GM21723 (cell line): Measurements from ENCODE around the gene OR5H15.
"Not testable (repeated sequence)": the region's sequence is repeated elsewhere in the genome, so short reads cannot be mapped to it uniquely, and the experiment has no call there.

Experiments
- ATAC-seq: cut with Tn5 transposase; IDR thresholded peaks from one replicate; pipeline ENCODE4 v1.9.1; 2021; ENCODE audit warnings: mild to moderate bottlenecking, moderate library complexity; ENCODE audit not compliant: unreplicated experiment

Gene OR5H15

GRCh38 chr3:98166396-98166795, at the start of gene OR5H15:
TSS of gene OR5H15 (plus strand) at chr3:98166696. CDS start at chr3:98168700, 2,004 bp downstream.
- ATAC-seq, result no peak

- ATAC-seq, result no peak
Measured at GRCh38 chr3:98130421-98130820, 36.1 kb upstream of the OR5H15 start, which contains the start of gene OR5H1. TSS of gene OR5H1 (plus strand) at chr3:98130721. CDS start at chr3:98132698, 1,977 bp downstream.

- ATAC-seq, result no peak
Measured at GRCh38 chr3:98136631-98137030, 29.9 kb upstream of the OR5H15 start.

- not testable (repeated sequence) for ATAC-seq
Measured at GRCh38 chr3:98137826-98138557, 28.5 kb upstream of the OR5H15 start.

GRCh38 chr3:98140531-98140930, 26.0 kb upstream of the OR5H15 start:
- ATAC-seq, result no peak

GRCh38 chr3:98147179-98147578, 19.3 kb upstream of the OR5H15 start, which contains the start of gene OR5H14:
TSS of gene OR5H14 (plus strand) at chr3:98147479. CDS start at chr3:98149386, 1,907 bp downstream.
- ATAC-seq, result no peak

GRCh38 chr3:98148751-98149150, 17.7 kb upstream of the OR5H15 start:
- no peak for ATAC-seq

- not testable (repeated sequence) for ATAC-seq
Measured at GRCh38 chr3:98149456-98149855, 17.0 kb upstream of the OR5H15 start.

- ATAC-seq, result no peak
Measured at GRCh38 chr3:98151241-98151640, 15.3 kb upstream of the OR5H15 start.

GRCh38 chr3:98171071-98171470, 4.6 kb downstream of the OR5H15 start:
- ATAC-seq, result no peak

- no peak for ATAC-seq
Measured at GRCh38 chr3:98172621-98173020, 6.1 kb downstream of the OR5H15 start.

- ATAC-seq, result no peak
Measured at GRCh38 chr3:98180319-98180890, 13.9 kb downstream of the OR5H15 start.

- no peak for ATAC-seq
Measured at GRCh38 chr3:98182196-98182595, 15.7 kb downstream of the OR5H15 start.

- ATAC-seq, result no peak
Measured at GRCh38 chr3:98185180-98185579, 18.7 kb downstream of the OR5H15 start.

- peak; percentile 94 for ATAC-seq
Measured at GRCh38 chr3:98188545-98188944, 22.0 kb downstream of the OR5H15 start.

- ATAC-seq, result not testable (repeated sequence)
Measured at GRCh38 chr3:98190911-98191310, 24.4 kb downstream of the OR5H15 start.

- not testable (repeated sequence) for ATAC-seq
Measured at GRCh38 chr3:98196293-98196692, 29.8 kb downstream of the OR5H15 start.

GRCh38 chr3:98199020-98199419, 32.5 kb downstream of the OR5H15 start:
- ATAC-seq, result no peak

- ATAC-seq, result no peak
Measured at GRCh38 chr3:98209244-98209643, 42.7 kb downstream of the OR5H15 start.

- no peak for ATAC-seq
Measured at GRCh38 chr3:98213276-98213675, 46.8 kb downstream of the OR5H15 start.

- ATAC-seq, result no peak
Measured at GRCh38 chr3:98215051-98215450, 48.6 kb downstream of the OR5H15 start.
